GM23338 (cell line): ENCODE measurements around the gene ATP6V1F. TPM values are rescaled to one million over a fixed set of nuclear protein-coding genes. Genes with fewer than 3 reads are reported as not detected.

ENCODE experiments used
- ATAC-seq: fragments of 200-7000 bp; cut with Tn5 transposase; 3 replicates; pipeline ENCODE4 v1.9.1; 2020
- DNase-seq: peaks from one replicate; pipeline ENCODE4 v3.0.0-alpha.2; 2015; ENCODE audit warnings: low spot score
- H2AFZ ChIP-seq: fragments of 200-600 bp; sonication (generic); 2 replicates; pipeline ENCODE4 v1.8.0; 2016; ENCODE audit warnings: antibody characterized with exemption, mild to moderate bottlenecking, moderate library complexity
- H3F3A ChIP-seq: fragments of 200-600 bp; sonication (generic); replicated peaks from 2 replicates; pipeline ENCODE4 v1.8.0; 2017; ENCODE audit warnings: antibody characterized with exemption, mixed run types, low read depth
- H3K27ac ChIP-seq: fragments of 200-600 bp; sonication (generic); 2 replicates; pipeline ENCODE4 v1.6.1; 2016; ENCODE audit warnings: low read depth
- H3K27me3 ChIP-seq: fragments of 200-600 bp; sonication (generic); 2 replicates; pipeline ENCODE4 v1.8.0; 2016; ENCODE audit warnings: mild to moderate bottlenecking, mixed run types, moderate library complexity; ENCODE audit not compliant: insufficient read depth
- H3K36me3 ChIP-seq: fragments of 200-600 bp; sonication (generic); 2 replicates; pipeline ENCODE4 v1.8.0; 2016; ENCODE audit warnings: mild to moderate bottlenecking; ENCODE audit not compliant: insufficient read depth
- H3K4me1 ChIP-seq: fragments of 200-600 bp; sonication (generic); 2 replicates; pipeline ENCODE4 v1.8.0; 2016; ENCODE audit warnings: mild to moderate bottlenecking, moderate library complexity; ENCODE audit not compliant: insufficient read depth
- H3K4me2 ChIP-seq: fragments of 200-600 bp; sonication (generic); 2 replicates; pipeline ENCODE4 v1.7.1; 2017; ENCODE audit warnings: mixed run types
- H3K4me3 ChIP-seq: fragments of 200-600 bp; sonication (generic); 2 replicates; pipeline ENCODE4 v1.6.1; 2016; ENCODE audit warnings: mixed run types
- H3K79me2 ChIP-seq: fragments of 200-600 bp; sonication (generic); replicated peaks from 2 replicates; pipeline ENCODE4 v1.8.0; 2017; ENCODE audit warnings: mild to moderate bottlenecking; ENCODE audit not compliant: insufficient read depth
- H3K9me2 ChIP-seq: fragments of 200-600 bp; sonication (generic); 2 replicates; pipeline ENCODE4 v1.8.0; 2017; ENCODE audit not compliant: insufficient read depth
- H4K20me1 ChIP-seq: fragments of 200-600 bp; sonication (generic); replicated peaks from 2 replicates; pipeline ENCODE4 v1.8.0; 2017; ENCODE audit warnings: mild to moderate bottlenecking; ENCODE audit not compliant: insufficient read depth
- H3K27ac Mint-ChIP-seq: 2 replicates; pipeline ENCODE4 v1.8.0; 2020; ENCODE audit warnings: inconsistent platforms, mild to moderate bottlenecking, moderate library complexity, mixed read lengths
- H3K27me3 Mint-ChIP-seq: 3 replicates; pipeline ENCODE4 v1.8.0; 2022; ENCODE audit warnings: low read depth, mild to moderate bottlenecking, moderate library complexity, mixed read lengths, inconsistent platforms; ENCODE audit not compliant: insufficient read depth, poor library complexity
- H3K36me3 Mint-ChIP-seq: 3 replicates; pipeline ENCODE4 v1.8.0; 2021; ENCODE audit warnings: low read depth, mild to moderate bottlenecking, inconsistent platforms, moderate library complexity, mixed read lengths
- H3K4me1 Mint-ChIP-seq: 3 replicates; pipeline ENCODE4 v1.8.0; 2020; ENCODE audit warnings: mild to moderate bottlenecking, inconsistent platforms, mixed read lengths
- H3K4me3 Mint-ChIP-seq: 3 replicates; pipeline ENCODE4 v1.8.0; 2021; ENCODE audit warnings: moderate library complexity, mild to moderate bottlenecking, inconsistent platforms, mixed read lengths
- H3K9me3 Mint-ChIP-seq: 3 replicates; pipeline ENCODE4 v1.8.0; 2020; ENCODE audit warnings: moderate library complexity, mild to moderate bottlenecking, inconsistent platforms, mixed read lengths
- CREB1 ChIP-seq: fragments of 250-450 bp; sonication (Bioruptor Pico); IDR thresholded peaks from 2 replicates; pipeline ENCODE4 v1.5.0; 2020; ENCODE audit warnings: low read depth, mild to moderate bottlenecking, moderate library complexity
- EZH2 ChIP-seq: fragments of 200-600 bp; sonication (generic); IDR thresholded peaks from one replicate; pipeline ENCODE4 v1.8.0; 2017; ENCODE audit warnings: antibody characterized with exemption, mild to moderate bottlenecking, low read depth; ENCODE audit not compliant: unreplicated experiment
- NANOG ChIP-seq: IDR thresholded peaks from 2 replicates; pipeline ENCODE4 v1.6.1; 2016; ENCODE audit warnings: antibody characterized with exemption, borderline replicate concordance
- ZNF114 ChIP-seq: fragments of 250-450 bp; sonication (Bioruptor Pico); IDR thresholded peaks from 2 replicates; pipeline ENCODE4 v1.5.0; 2020; ENCODE audit warnings: mild to moderate bottlenecking, moderate library complexity
- polyA plus RNA-seq: library from polyadenylated mRNA; unstranded; fragments of >200 nt; fragmentation: Nextera tagmentation; extraction: Ambion mirVana; gene quantifications from 2 replicates; pipeline ENCODE4 v1.2.1, GENCODE V29; 2016
- total RNA-seq: library from RNA; depleted of rRNA; stranded (reverse); fragments of >200 nt; shearing (Covaris generic); gene quantifications from 2 replicates; pipeline ENCODE4 v1.2.3, GENCODE V29; 2014
- TF ChIP-seq, protein P1 (sequence below): IDR thresholded peaks from one replicate; pipeline ENCODE4 v1.6.1; 2018; ENCODE audit warnings: antibody characterized with exemption; ENCODE audit not compliant: unreplicated experiment
- TF ChIP-seq, protein P2 (sequence below): fragments of 250-450 bp; sonication (Bioruptor Pico); IDR thresholded peaks from 2 replicates; pipeline ENCODE4 v1.5.0; 2020; ENCODE audit warnings: mild to moderate bottlenecking, moderate library complexity
- TF ChIP-seq, protein P3 (sequence below): IDR thresholded peaks from 2 replicates; pipeline ENCODE4 v1.6.1; 2016; ENCODE audit warnings: antibody characterized with exemption

Gene ATP6V1F
- total and polyA plus RNA-seq, 2 experiments from 2014 or later = 66.5 to 271 TPM

DNA sequence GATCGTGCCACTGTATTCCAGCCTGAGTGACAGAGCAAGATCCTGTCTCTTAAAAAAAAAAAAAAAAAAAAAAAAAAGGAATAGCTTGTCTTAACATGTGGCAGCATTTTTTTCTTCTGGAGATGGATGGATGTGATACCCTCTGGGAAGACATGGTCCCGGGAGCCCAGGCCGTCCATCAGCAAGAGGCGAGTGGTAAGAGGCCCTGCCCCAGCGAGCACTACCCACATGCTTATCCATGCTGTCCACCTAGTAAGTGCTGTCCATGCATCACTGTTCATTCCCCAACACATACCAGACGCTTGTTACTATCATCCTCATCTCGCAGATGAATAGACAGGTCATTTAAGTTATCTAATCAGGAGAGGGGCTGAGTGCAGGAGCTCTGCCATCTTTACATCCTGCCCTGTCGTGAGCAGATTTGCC, 12.9 kb downstream of the ATP6V1F start (continued):
- TF ChIP-seq, protein P1, sequence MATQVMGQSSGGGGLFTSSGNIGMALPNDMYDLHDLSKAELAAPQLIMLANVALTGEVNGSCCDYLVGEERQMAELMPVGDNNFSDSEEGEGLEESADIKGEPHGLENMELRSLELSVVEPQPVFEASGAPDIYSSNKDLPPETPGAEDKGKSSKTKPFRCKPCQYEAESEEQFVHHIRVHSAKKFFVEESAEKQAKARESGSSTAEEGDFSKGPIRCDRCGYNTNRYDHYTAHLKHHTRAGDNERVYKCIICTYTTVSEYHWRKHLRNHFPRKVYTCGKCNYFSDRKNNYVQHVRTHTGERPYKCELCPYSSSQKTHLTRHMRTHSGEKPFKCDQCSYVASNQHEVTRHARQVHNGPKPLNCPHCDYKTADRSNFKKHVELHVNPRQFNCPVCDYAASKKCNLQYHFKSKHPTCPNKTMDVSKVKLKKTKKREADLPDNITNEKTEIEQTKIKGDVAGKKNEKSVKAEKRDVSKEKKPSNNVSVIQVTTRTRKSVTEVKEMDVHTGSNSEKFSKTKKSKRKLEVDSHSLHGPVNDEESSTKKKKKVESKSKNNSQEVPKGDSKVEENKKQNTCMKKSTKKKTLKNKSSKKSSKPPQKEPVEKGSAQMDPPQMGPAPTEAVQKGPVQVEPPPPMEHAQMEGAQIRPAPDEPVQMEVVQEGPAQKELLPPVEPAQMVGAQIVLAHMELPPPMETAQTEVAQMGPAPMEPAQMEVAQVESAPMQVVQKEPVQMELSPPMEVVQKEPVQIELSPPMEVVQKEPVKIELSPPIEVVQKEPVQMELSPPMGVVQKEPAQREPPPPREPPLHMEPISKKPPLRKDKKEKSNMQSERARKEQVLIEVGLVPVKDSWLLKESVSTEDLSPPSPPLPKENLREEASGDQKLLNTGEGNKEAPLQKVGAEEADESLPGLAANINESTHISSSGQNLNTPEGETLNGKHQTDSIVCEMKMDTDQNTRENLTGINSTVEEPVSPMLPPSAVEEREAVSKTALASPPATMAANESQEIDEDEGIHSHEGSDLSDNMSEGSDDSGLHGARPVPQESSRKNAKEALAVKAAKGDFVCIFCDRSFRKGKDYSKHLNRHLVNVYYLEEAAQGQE = no peak
- no peak for TF ChIP-seq EZH2

DNA sequence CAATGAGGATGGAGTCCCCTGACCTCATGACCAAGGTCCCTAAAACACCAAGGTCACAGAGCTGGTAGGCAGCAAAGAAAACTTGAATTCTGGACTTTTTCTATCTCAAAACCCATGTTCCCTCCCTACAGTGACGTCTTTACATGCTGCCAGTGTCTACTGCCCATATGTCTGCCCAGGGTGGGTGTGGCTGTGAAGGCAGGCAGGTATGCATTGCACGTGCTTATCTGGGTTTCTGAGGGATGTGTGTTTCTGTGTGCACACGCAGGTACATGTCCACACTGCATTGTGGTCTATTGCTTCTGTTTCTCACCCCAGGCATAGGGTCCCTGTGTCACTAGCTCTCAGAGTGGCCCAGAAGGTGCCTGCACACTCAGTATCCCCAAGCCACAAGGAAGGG, 13.5 kb downstream of the ATP6V1F start:
- TF ChIP-seq ZNF114 (CRISPR knock-in tag) = no peak
- TF ChIP-seq, protein P2, sequence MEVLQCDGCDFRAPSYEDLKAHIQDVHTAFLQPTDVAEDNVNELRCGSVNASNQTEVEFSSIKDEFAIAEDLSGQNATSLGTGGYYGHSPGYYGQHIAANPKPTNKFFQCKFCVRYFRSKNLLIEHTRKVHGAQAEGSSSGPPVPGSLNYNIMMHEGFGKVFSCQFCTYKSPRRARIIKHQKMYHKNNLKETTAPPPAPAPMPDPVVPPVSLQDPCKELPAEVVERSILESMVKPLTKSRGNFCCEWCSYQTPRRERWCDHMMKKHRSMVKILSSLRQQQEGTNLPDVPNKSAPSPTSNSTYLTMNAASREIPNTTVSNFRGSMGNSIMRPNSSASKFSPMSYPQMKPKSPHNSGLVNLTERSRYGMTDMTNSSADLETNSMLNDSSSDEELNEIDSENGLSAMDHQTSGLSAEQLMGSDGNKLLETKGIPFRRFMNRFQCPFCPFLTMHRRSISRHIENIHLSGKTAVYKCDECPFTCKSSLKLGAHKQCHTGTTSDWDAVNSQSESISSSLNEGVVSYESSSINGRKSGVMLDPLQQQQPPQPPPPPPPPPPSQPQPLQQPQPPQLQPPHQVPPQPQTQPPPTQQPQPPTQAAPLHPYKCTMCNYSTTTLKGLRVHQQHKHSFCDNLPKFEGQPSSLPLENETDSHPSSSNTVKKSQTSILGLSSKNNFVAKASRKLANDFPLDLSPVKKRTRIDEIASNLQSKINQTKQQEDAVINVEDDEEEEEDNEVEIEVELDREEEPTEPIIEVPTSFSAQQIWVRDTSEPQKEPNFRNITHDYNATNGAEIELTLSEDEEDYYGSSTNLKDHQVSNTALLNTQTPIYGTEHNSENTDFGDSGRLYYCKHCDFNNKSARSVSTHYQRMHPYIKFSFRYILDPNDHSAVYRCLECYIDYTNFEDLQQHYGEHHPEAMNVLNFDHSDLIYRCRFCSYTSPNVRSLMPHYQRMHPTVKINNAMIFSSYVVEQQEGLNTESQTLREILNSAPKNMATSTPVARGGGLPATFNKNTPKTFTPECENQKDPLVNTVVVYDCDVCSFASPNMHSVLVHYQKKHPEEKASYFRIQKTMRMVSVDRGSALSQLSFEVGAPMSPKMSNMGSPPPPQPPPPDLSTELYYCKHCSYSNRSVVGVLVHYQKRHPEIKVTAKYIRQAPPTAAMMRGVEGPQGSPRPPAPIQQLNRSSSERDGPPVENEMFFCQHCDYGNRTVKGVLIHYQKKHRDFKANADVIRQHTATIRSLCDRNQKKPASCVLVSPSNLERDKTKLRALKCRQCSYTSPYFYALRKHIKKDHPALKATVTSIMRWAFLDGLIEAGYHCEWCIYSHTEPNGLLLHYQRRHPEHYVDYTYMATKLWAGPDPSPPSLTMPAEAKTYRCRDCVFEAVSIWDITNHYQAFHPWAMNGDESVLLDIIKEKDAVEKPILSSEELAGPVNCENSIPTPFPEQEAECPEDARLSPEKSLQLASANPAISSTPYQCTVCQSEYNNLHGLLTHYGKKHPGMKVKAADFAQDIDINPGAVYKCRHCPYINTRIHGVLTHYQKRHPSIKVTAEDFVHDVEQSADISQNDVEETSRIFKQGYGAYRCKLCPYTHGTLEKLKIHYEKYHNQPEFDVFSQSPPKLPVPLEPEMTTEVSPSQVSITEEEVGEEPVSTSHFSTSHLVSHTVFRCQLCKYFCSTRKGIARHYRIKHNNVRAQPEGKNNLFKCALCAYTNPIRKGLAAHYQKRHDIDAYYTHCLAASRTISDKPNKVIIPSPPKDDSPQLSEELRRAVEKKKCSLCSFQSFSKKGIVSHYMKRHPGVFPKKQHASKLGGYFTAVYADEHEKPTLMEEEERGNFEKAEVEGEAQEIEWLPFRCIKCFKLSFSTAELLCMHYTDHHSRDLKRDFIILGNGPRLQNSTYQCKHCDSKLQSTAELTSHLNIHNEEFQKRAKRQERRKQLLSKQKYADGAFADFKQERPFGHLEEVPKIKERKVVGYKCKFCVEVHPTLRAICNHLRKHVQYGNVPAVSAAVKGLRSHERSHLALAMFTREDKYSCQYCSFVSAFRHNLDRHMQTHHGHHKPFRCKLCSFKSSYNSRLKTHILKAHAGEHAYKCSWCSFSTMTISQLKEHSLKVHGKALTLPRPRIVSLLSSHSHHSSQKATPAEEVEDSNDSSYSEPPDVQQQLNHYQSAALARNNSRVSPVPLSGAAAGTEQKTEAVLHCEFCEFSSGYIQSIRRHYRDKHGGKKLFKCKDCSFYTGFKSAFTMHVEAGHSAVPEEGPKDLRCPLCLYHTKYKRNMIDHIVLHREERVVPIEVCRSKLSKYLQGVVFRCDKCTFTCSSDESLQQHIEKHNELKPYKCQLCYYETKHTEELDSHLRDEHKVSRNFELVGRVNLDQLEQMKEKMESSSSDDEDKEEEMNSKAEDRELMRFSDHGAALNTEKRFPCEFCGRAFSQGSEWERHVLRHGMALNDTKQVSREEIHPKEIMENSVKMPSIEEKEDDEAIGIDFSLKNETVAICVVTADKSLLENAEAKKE (CRISPR knock-in tag) = no peak
- TF ChIP-seq NANOG = no peak
- TF ChIP-seq, protein P3, sequence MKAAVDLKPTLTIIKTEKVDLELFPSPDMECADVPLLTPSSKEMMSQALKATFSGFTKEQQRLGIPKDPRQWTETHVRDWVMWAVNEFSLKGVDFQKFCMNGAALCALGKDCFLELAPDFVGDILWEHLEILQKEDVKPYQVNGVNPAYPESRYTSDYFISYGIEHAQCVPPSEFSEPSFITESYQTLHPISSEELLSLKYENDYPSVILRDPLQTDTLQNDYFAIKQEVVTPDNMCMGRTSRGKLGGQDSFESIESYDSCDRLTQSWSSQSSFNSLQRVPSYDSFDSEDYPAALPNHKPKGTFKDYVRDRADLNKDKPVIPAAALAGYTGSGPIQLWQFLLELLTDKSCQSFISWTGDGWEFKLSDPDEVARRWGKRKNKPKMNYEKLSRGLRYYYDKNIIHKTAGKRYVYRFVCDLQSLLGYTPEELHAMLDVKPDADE = no peak
- TF ChIP-seq CREB1 (CRISPR knock-in tag) = no peak
- no peak for TF ChIP-seq EZH2

More for the DNA sequence above, 13.5 kb downstream of the ATP6V1F start:
- H3K27me3 Mint-ChIP-seq = peaks cover 18% of the 10 kb centered on the region
- Histone ChIP-seq H4K20me1 (no peaks in the 10 kb centered on the region), H3K27me3 (peaks cover 12% of the 10 kb centered on the region), H3K4me2 (no peak overlapping the region), H3K36me3 (no peaks in the 10 kb centered on the region), H3K4me3 (no peak overlapping the region), H3K9me2 (no peaks in the 10 kb centered on the region), H3K27ac (no peak overlapping the region), H3K79me2 (no peaks in the 10 kb centered on the region), H3K4me1 (peaks cover 8% of the 10 kb centered on the region; the same call in 1 of the 2 replicates), H3F3A (no peaks in the 10 kb centered on the region), H2AFZ (no peak overlapping the region)
- H3K9me3 Mint-ChIP-seq = no peaks in the 10 kb centered on the region
- ATAC-seq = no peak
- H3K36me3 Mint-ChIP-seq = no peaks in the 10 kb centered on the region
- no peak overlapping the region for H3K27ac Mint-ChIP-seq
- no peak for DNase-seq
- peaks cover 3% of the 10 kb centered on the region; the same call in 1 of the 3 replicates for H3K4me1 Mint-ChIP-seq
- H3K4me3 Mint-ChIP-seq = no peak overlapping the region
